GM19395 (cell line): ENCODE measurements around the gene EDA.
"Not testable (repeated sequence)": the region's sequence is repeated elsewhere in the genome, so short reads cannot be mapped to it uniquely, and the experiment has no call there.

ENCODE experiments used
- ATAC-seq: cut with Tn5 transposase; IDR thresholded peaks from one replicate; pipeline ENCODE4 v1.9.1; 2021; ENCODE audit warnings: mild to moderate bottlenecking, moderate library complexity; ENCODE audit not compliant: unreplicated experiment

Gene EDA

GRCh38 chrX:69948276-69948797 lies 332.4 kb downstream of the EDA start:
- no peak for ATAC-seq

GRCh38 chrX:69951753-69952152 lies 335.8 kb downstream of the EDA start:
- no peak for ATAC-seq

- no peak for ATAC-seq
Measured at GRCh38 chrX:69959712-69960111, 343.8 kb downstream of the EDA start.

GRCh38 chrX:69961365-69962072 lies 345.6 kb downstream of the EDA start:
- no peak for ATAC-seq

- no peak for ATAC-seq
Measured at GRCh38 chrX:69968950-69969349, 353.0 kb downstream of the EDA start.

GRCh38 chrX:69969460-69969859 lies 353.5 kb downstream of the EDA start:
- ATAC-seq = no peak

GRCh38 chrX:69987691-69988090 lies 371.8 kb downstream of the EDA start:
- no peak for ATAC-seq

GRCh38 chrX:69988955-69989394 lies 373.1 kb downstream of the EDA start:
- ATAC-seq = no peak

GRCh38 chrX:69991685-69992084 lies 375.8 kb downstream of the EDA start:
- ATAC-seq = no peak

GRCh38 chrX:69993494-69993893 lies 377.6 kb downstream of the EDA start:
- ATAC-seq = no peak

GRCh38 chrX:69995362-69996112 lies 379.6 kb downstream of the EDA start:
- ATAC-seq = no peak

GRCh38 chrX:69996113-69996468 lies 380.2 kb downstream of the EDA start:
- no peak for ATAC-seq

GRCh38 chrX:69998299-69998698 lies 382.4 kb downstream of the EDA start:
- ATAC-seq = not testable (repeated sequence)

- ATAC-seq = no peak
Measured at GRCh38 chrX:70001269-70001668, 385.4 kb downstream of the EDA start.

- no peak for ATAC-seq
Measured at GRCh38 chrX:70001708-70002341, 385.9 kb downstream of the EDA start.

GRCh38 chrX:70007946-70008345 lies 392.0 kb downstream of the EDA start:
- no peak for ATAC-seq

- ATAC-seq = no peak
Measured at GRCh38 chrX:70009049-70009448, 393.1 kb downstream of the EDA start.

GRCh38 chrX:70009970-70010369 lies 394.1 kb downstream of the EDA start:
- no peak for ATAC-seq

- no peak for ATAC-seq
Measured at GRCh38 chrX:70012756-70013155, 396.8 kb downstream of the EDA start.

GRCh38 chrX:70013466-70014381 lies 397.8 kb downstream of the EDA start:
- ATAC-seq = no peak

GRCh38 chrX:70016513-70016912 lies 400.6 kb downstream of the EDA start:
- ATAC-seq = no peak
